ENCODE data around the gene GALNT2. TPM values are rescaled to one million over a fixed set of nuclear protein-coding genes. Genes with fewer than 3 reads are reported as not detected.

The GALNT2 gene
- total RNA-seq, 1 experiment from 2014 or later, result 51.1 TPM

DNA sequence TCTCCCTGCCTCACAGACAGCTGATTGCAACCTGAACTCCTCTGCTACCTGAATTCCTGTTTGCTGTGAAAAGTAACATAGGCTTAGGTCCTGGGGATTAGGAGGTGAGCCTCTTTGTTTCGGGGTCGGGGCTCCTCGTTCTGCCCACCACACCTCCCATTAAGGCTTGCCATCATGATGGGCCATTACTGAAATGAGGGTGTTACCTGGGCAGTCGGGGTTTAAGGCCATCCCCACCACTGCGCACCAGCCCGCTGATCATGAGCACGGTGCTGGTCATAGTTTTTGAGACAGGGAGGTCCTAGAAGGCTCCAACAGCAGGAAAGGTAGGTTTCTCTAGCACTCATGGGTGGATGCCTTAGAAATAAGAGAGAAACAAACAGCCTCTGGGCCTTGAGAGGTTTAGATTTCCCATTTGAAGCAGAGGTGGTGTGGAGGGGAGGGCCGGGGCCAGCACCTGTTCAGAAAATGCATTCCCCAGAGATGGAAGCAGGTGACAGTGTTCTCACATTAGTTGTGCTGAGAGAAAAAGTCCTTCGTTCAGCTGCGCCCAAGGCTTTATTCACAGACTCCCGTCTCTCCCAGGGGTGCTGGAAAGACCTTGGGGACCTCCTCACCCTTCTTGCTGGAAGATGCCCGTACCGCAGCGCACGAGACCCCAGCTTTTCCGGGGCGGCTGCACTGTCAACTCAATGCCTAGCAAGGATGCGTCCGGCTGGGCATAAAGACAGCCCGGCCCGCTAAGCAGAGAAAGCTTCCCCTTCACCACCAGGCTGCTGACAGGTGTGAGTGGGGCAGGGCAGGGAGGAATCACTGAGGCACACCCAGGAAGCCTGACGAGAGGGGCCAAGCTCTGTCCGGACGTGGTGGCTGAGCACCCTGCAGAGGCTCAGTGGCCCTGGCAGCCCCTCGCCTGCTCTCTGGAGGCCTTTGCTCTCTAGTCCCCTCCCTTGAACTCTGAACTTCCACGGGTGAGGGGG is 233.6 kb downstream of the GALNT2 start:
- Histone ChIP-seq H3K4me3 (no peak overlapping the region), H3K27me3 (no peaks in the 10 kb centered on the region), H3K36me3 (no peaks in the 10 kb centered on the region), H3K9me3 (replicated peaks) (no peaks in the 10 kb centered on the region), H3K4me1 (peaks cover 14% of the 10 kb centered on the region), H3K27ac (no peak overlapping the region)
- no peak for DNase-seq

DNA sequence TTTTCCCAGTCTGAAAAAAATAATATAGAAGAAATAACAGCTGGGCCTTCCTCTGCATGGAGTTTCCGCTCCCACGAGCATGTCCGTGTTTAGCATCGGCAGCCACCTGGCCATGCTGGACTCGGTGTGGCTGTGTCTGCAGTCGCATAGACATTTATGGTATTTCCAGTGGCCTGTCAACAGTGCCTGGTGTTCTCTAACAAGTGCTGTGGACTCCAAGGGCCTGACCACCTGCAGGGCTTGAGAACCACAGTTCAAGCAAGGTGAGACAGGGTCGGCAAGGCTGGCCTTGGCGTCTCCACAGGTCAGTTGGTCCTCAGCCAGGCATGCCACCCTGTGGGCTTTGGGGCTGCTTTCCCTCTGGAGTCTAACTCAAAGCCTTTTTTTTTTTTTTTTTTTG is 234.3 kb downstream of the GALNT2 start:
- DNase-seq, result no peak
- Histone ChIP-seq H3K4me3 (no peak overlapping the region), H3K9me3 (replicated peaks) (no peaks in the 10 kb centered on the region), H3K36me3 (no peaks in the 10 kb centered on the region), H3K27me3 (no peaks in the 10 kb centered on the region), H3K27ac (no peak overlapping the region), H3K4me1 (peaks cover 14% of the 10 kb centered on the region)

DNA sequence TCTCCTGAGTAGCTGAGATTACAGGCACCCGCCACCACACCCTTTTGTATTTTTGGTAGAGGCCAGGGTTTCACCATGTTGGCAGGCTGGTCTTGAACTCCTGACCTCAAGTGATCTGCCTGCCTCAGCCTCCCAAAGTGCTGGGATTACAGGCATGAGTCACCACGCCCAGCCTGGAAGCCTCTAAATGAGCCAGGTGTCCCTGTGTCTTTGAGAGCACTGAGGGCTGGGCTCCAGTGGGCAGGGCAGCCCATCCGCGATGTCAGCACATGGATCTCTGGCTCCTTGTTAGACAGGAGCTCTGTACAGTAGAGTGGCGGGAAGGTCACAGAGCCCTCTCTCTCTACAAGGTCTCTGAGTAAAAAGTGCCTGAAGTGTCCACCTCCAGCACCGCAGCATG is 234.8 kb downstream of the GALNT2 start:
- H3K4me3 ChIP-seq, result no peak overlapping the region
- DNase-seq, result peak in 1 of 2 experiments; percentile 26
- no peak overlapping the region for H3K27ac ChIP-seq
- no peaks in the 10 kb centered on the region for H3K27me3 ChIP-seq
- H3K36me3 ChIP-seq, result no peaks in the 10 kb centered on the region
- H3K9me3 ChIP-seq (replicated peaks), result no peaks in the 10 kb centered on the region
- peaks cover 14% of the 10 kb centered on the region for H3K4me1 ChIP-seq

DNA sequence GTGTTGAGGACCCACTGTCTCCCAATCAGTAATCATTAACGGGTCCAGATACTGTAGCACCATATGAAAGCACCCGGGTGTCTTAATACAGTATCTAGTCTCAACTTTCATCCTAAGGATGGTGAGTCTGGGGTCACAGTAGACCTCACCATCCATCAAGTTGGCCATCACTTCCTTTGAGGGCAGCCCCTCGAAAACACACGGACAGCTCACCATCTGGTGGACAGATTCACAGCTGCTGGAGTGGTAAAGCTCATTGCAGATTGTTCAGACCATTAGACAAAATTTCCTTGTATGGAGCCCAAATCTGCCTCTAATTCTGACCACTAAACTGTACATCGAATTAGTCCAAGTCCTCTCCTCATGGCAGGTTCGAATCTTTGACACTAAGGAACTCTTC is 236.0 kb downstream of the GALNT2 start:
- peak; percentile 22 to 44 for DNase-seq
- no peaks in the 10 kb centered on the region for H3K27me3 ChIP-seq
- no peak overlapping the region for H3K27ac ChIP-seq
- no peaks in the 10 kb centered on the region for H3K9me3 ChIP-seq (replicated peaks)
- H3K4me1 ChIP-seq, result peaks cover 19% of the 10 kb centered on the region
- no peak overlapping the region for H3K4me3 ChIP-seq
- no peaks in the 10 kb centered on the region for H3K36me3 ChIP-seq

DNA sequence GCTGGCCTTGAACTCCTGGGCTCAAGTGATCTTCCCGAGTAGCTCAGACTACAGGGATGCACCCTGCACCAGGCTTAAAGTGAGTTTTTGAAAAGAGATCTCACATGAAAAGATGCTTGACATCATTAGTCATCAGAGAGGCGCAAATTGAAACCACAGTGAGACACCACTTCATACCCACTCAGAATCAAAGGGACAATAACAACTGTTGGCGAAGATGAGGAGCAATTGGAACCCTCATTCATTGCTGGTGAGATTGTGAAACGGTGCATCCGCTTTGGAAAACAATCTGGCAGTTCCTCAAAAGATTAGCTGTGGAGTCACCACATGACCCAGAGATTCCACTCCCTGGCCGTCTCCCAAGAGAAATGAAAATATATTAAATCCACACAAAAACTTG is 236.8 kb downstream of the GALNT2 start:
- Histone ChIP-seq H3K27ac (no peak overlapping the region), H3K4me3 (no peak overlapping the region), H3K27me3 (no peaks in the 10 kb centered on the region), H3K9me3 (replicated peaks) (no peaks in the 10 kb centered on the region), H3K4me1 (peaks cover 22% of the 10 kb centered on the region), H3K36me3 (no peaks in the 10 kb centered on the region)
- DNase-seq, result peak; percentile 29 to 69

DNA sequence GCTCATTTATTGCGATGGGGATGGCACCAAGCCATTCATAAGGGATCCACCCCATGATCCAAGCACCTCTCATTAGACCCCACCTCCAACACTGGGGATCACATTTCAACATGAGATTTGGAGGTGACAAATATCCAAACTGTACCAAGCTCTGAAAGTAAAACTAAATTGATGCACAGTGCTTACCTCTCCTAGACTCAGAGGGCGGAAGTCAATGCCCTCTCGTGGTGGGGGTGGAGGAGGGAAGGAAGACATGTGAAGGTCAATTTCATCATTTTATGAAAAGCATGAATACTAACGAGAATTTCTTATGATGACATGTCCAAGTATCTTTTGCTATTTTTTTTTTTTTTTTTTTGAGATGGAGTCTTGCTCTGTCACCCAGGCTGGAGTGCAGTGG is 239.1 kb downstream of the GALNT2 start:
- H3K9me3 ChIP-seq (replicated peaks), result no peaks in the 10 kb centered on the region

DNA sequence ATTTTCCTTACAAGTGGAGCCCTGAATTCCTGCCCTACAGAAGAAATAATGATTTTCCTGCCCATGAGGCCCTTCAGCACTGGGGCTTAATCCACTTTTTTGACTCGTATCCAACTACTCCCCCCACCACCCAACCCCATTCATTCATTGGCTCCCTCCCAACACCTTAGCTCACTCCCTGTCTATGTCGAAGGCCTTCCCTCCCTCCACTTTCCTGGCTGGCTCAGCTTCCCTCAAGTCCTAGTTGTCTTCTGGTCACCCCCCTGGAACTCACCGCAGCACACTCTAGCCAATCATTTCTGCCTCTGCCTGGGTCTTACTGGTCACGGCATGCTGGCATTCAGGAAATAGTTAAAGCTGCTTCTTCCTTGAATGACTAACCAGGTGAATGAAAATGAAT is 240.2 kb downstream of the GALNT2 start:
- Histone ChIP-seq H3K4me1 (peaks cover 22% of the 10 kb centered on the region), H3K4me3 (no peak overlapping the region), H3K27ac (no peak overlapping the region), H3K36me3 (no peaks in the 10 kb centered on the region), H3K9me3 (replicated peaks) (no peaks in the 10 kb centered on the region), H3K27me3 (no peaks in the 10 kb centered on the region)
- no peak for DNase-seq

More for the DNA sequence above, 239.1 kb downstream of the GALNT2 start:
- H3K27ac ChIP-seq, result no peak overlapping the region
- DNase-seq, result no peak
- H3K36me3 ChIP-seq, result no peaks in the 10 kb centered on the region
- no peaks in the 10 kb centered on the region for H3K27me3 ChIP-seq
- peaks cover 22% of the 10 kb centered on the region for H3K4me1 ChIP-seq
- no peak overlapping the region for H3K4me3 ChIP-seq

DNA sequence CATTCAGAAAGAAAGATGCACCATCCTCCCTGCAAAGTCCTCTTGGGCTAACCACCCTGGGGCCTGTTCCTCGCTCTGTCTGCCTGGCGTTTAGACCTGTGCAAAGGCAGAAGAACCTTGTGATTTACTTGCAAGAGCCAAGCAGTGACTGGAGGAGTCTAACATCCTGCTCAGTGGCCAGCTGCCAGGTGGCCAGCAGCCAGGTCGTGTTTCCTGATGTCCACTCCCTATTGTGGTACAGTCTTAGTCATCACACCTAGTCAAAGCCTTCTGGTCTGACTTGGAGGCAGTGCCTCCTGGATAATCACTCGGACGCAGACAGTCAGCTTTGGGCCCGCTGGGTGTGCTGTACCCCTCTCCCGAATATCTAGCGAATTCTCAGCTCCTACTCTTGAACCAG is 241.0 kb downstream of the GALNT2 start:
- peak; percentile 36 to 43 for DNase-seq
- H3K4me1 ChIP-seq, result peaks cover 21% of the 10 kb centered on the region
- H3K27ac ChIP-seq, result no peak overlapping the region
- H3K4me3 ChIP-seq, result no peak overlapping the region
- no peaks in the 10 kb centered on the region for H3K36me3 ChIP-seq
- H3K9me3 ChIP-seq (replicated peaks), result no peaks in the 10 kb centered on the region
- H3K27me3 ChIP-seq, result no peaks in the 10 kb centered on the region

DNA sequence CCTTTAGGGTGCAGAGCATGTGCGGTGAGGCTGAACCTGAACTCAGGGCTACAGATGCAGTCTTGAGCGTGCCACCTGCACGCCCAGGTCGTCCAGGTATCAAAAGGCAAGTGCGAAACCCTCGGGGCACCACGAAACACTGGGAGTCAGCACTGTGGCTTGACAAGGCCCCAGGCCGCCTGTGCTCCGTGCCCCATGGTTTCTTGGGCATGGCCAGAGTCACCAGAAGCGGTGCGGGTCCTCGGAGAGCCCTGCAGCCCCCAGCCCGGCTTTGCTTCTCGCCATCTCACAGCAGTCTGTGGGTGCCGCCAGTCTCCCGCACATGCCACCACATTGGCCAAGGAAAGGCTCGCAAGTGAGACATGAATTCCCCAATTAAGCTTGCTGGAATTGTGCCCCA is 241.8 kb downstream of the GALNT2 start:
- H3K27me3 ChIP-seq, result no peaks in the 10 kb centered on the region
- no peak for DNase-seq
- peaks cover 15% of the 10 kb centered on the region for H3K4me1 ChIP-seq
- no peaks in the 10 kb centered on the region for H3K36me3 ChIP-seq
- H3K4me3 ChIP-seq, result no peak overlapping the region
- H3K9me3 ChIP-seq (replicated peaks), result no peaks in the 10 kb centered on the region
- H3K27ac ChIP-seq, result no peak overlapping the region

DNA sequence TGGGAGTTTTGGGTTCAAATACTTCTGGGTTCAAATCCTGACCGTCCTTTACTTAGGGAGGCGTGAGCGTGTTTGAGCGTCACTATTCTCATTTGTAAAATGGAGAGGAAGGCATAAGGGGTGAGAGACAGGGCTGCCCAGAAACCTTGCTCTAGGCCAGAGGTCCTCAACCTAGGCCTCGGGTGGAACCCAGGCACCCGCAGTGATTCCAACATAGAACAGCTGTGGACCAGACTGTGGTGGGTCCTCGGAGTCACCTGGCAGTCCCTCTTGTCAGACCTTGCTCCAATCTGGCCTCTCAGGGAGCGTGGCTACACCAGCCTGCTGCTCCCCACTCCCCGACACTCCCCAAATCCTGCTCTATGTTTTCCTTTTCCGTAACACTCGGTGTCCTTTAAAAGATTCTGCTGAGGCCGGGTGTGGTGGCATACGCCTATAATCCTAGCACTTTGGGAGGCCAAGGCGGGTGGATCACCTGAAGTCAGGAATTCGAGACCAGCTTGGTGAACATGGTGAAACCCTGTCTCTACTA is 242.7 kb downstream of the GALNT2 start:
- H3K27ac ChIP-seq, result no peak overlapping the region
- H3K4me1 ChIP-seq, result peaks cover 8% of the 10 kb centered on the region; the same call in 1 of the 2 replicates
- H3K9me3 ChIP-seq (replicated peaks), result no peaks in the 10 kb centered on the region
- DNase-seq, result no peak
- no peaks in the 10 kb centered on the region for H3K27me3 ChIP-seq
- H3K36me3 ChIP-seq, result no peaks in the 10 kb centered on the region
- no peak overlapping the region for H3K4me3 ChIP-seq

DNA sequence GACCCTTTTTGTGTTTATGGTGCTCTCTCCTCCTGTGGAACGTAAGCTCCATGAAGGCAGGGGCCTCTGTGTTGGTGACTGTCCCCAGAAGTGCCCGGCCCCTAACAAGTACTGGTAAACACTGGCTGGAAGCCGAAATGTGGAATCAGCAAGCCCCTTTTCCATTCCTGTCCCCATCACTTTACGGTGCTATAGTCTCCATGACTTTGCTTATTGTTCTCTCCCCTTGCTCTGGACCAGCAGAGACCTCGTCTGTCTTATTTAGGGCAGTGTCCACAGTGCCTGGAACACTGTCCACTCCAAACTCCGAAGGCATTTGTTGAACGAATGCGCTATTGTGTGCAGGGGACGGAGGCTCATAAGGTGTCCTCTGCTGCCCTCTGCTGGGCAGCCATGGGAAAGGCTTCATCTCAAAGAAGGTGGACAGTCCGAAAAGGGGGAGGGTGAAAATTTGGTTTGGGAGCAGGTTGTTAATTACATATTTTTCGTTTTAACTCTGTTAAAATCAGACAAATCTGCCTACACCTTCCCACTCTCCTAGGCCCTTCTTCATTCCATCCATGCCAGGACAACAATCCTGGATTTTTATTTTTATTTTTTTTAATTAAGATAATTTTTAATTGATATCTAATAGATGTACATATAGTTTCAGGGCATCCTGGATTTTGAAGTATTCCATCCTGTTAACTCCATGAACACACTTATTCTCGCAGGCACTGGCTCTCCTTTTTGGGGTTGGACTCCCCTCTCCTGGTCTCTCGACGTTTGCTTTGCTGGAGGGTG is 243.5 kb downstream of the GALNT2 start:
- H3K4me1 ChIP-seq, result peaks cover 8% of the 10 kb centered on the region; the same call in 1 of the 2 replicates

DNA sequence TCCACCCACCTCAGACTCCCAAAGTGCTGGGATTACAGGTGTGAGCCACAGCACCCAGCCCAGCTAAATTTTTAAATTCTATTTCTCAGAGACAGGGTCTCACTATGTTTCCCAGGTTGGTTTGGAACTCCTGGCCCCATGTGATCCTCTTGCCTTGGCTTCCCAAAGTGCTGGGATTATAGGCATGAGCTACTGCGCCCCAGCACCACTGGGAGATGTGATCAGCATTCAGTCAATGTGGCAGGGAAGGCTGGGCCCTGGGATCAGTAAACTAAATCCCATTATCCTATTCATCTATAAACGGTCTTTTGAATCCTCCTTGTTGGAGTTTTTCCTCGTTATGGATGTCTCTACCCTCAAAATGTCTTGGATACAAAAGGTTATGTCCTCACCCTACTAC is 245.6 kb downstream of the GALNT2 start:
- DNase-seq, result no peak
- Histone ChIP-seq H3K27me3 (no peaks in the 10 kb centered on the region), H3K4me1 (peaks cover 5% of the 10 kb centered on the region; the same call in 1 of the 2 replicates), H3K27ac (no peak overlapping the region), H3K9me3 (replicated peaks) (no peaks in the 10 kb centered on the region), H3K36me3 (no peaks in the 10 kb centered on the region), H3K4me3 (no peak overlapping the region)

More for the DNA sequence above, 243.5 kb downstream of the GALNT2 start:
- no peaks in the 10 kb centered on the region for H3K36me3 ChIP-seq
- H3K27ac ChIP-seq, result no peak overlapping the region
- no peak overlapping the region for H3K4me3 ChIP-seq
- no peaks in the 10 kb centered on the region for H3K9me3 ChIP-seq (replicated peaks)
- DNase-seq, result peak; percentile 68 to 93
- no peaks in the 10 kb centered on the region for H3K27me3 ChIP-seq

DNA sequence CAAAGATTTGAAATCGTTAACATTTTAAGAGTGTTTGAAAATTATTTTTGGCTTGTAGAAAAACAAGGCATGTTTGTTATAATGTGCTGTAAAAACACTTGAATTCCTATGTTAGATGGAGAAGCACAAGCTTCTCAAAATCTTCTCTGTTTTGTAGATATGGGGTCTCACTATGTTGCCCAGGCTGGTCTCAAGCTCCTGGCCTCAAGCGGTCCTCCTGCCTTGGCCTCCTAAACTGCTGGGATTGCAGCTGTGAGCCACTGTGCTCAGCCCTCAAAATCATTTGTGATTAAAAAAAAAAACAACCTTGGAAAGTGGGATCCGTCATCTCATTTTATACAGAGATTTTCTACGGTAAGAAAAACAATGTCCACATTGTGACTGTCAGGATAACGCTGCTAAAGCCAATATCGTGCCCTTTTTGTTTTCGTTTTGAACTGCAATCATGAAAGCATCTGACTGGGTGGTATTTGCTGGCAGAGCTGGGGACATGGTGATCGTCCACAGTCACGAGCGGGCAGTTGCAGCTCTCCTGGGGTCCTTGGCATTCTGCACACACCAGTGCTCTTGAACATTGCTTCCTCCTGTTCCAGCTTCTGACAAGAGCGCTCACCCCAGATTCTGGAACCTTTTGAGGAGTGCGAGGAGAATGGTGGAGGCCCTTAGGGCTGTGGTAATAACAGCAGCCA is 246.6 kb downstream of the GALNT2 start:
- Histone ChIP-seq H3K27ac (no peak overlapping the region), H3K4me1 (no peaks in the 10 kb centered on the region), H3K9me3 (replicated peaks) (no peaks in the 10 kb centered on the region), H3K27me3 (no peaks in the 10 kb centered on the region), H3K4me3 (no peak overlapping the region), H3K36me3 (no peaks in the 10 kb centered on the region)
- no peak for DNase-seq

DNA sequence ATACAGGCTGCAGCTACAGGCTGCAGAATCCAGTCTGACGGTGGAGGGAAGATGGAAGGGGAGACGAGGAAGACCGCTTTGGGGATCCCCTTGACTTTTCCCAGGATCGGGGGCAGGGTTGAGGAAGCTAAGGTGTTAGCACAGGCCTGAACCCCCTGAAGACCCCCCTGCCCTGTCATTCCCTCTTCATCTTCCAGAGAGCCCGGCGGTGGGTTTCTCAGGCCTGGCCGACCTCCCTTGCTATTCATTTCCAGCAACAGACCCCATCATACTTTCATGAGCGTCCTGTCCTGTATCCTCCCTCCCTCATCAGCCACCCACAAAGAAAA is 247.1 kb downstream of the GALNT2 start:
- H3K36me3 ChIP-seq, result no peaks in the 10 kb centered on the region
- no peaks in the 10 kb centered on the region for H3K9me3 ChIP-seq (replicated peaks)
- H3K4me3 ChIP-seq, result no peak overlapping the region
- no peaks in the 10 kb centered on the region for H3K27me3 ChIP-seq
- DNase-seq, result no peak
- no peak overlapping the region for H3K27ac ChIP-seq
- H3K4me1 ChIP-seq, result no peaks in the 10 kb centered on the region

All from SJCRH30 (cell line).